Right renal cortex interstitium (tissue), 3 donors: ENCODE results near the gene PIF1. TPM values are rescaled to one million over a fixed set of nuclear protein-coding genes. Genes with fewer than 3 reads are reported as not detected.
"Not testable (repeated sequence)": the region's sequence is repeated elsewhere in the genome, so short reads cannot be mapped to it uniquely, and the experiment has no call there.

Experiments
- DNase-seq, 3 donors: peaks; one replicate each; pipeline ENCODE4 v3.0.0-alpha.2; 2013; ENCODE audit warnings: low read depth in 3 of 3, low spot score in 2 of 3
- polyA plus RNA-seq, 3 donors: library from polyadenylated mRNA; unstranded; fragments of 120-200 nt; gene quantifications; one replicate each; pipeline ENCODE4 v1.2.1, GENCODE V29; 2013; ENCODE audit not compliant: insufficient read length in 3 of 3

Gene PIF1
- polyA plus RNA-seq, 3 donors, result 5.7 to 8.1 (median 6.8) TPM

GRCh38 chr15:64847876-64848716, 22.6 kb upstream of the PIF1 start:
- DNase-seq, result no peak

- DNase-seq, result no peak
Observed at GRCh38 chr15:64847448-64847847, 22.0 kb upstream of the PIF1 start.

GRCh38 chr15:64847016-64847415, 21.6 kb upstream of the PIF1 start:
- no peak for DNase-seq

GRCh38 chr15:64845831-64846595, 20.6 kb upstream of the PIF1 start:
- DNase-seq, result no peak

- no peak for DNase-seq
Observed at GRCh38 chr15:64845183-64845611, 19.8 kb upstream of the PIF1 start.

- DNase-seq, result no peak
Observed at GRCh38 chr15:64844576-64845145, 19.2 kb upstream of the PIF1 start.

GRCh38 chr15:64843991-64844390, 18.5 kb upstream of the PIF1 start:
- DNase-seq, result no peak

GRCh38 chr15:64842986-64843561, 17.6 kb upstream of the PIF1 start:
- DNase-seq, result no peak

GRCh38 chr15:64842096-64842939, 16.9 kb upstream of the PIF1 start:
- DNase-seq, result no peak

- DNase-seq, result peak; percentile 74 to 92 (median 87)
Observed at GRCh38 chr15:64841344-64842095, 16.1 kb upstream of the PIF1 start, which contains the start of gene PLEKHO2. Gene PLEKHO2, plus strand, starts transcription at chr15:64841915. Its CDS starts 102 bp downstream, at chr15:64842017.

GRCh38 chr15:64841060-64841343, 15.6 kb upstream of the PIF1 start:
- DNase-seq, result no peak

- DNase-seq, result no peak
Observed at GRCh38 chr15:64837502-64837901, 12.1 kb upstream of the PIF1 start.

- DNase-seq, result no peak
Observed at GRCh38 chr15:64836023-64836536, 10.6 kb upstream of the PIF1 start.

GRCh38 chr15:64833690-64834089, 8.2 kb upstream of the PIF1 start:
- DNase-seq, result no peak

GRCh38 chr15:64828985-64829384, 3.5 kb upstream of the PIF1 start:
- DNase-seq, result no peak

GRCh38 chr15:64824929-64825430, 467 bp downstream of the PIF1 start:
- no peak for DNase-seq

GRCh38 chr15:64816452-64816851, 9.0 kb downstream of the PIF1 start:
- no peak for DNase-seq

- DNase-seq, result not testable (repeated sequence)
Observed at GRCh38 chr15:64814965-64815364, 10.5 kb downstream of the PIF1 start.

GRCh38 chr15:64814283-64814682, 11.2 kb downstream of the PIF1 start:
- DNase-seq, result not testable (repeated sequence)
